ENCODE results near the gene ROR1. TPM values are rescaled to one million over a fixed set of nuclear protein-coding genes. Genes with fewer than 3 reads are reported as not detected.

ROR1 gene
- total and polyA plus RNA-seq, 3 experiments from 2014 or later = not detected

GRCh38 chr1:63792152-63792551, 18.3 kb downstream of the ROR1 start:
- ChIA-PET POLR2A (no interaction called here), CTCF (no interaction called here)
- Histone ChIP-seq H3K27ac (ENCODE audit: low read depth, low read length) (no peak overlapping the region), H3K36me3 (ENCODE audit: insufficient read depth, low read length) (no peaks in the 10 kb centered on the region), H3K27me3 (ENCODE audit: insufficient read depth, low read length, poor library complexity, severe bottlenecking) (no peaks in the 10 kb centered on the region), H3K4me1 (ENCODE audit: insufficient read depth, low read length) (no peaks in the 10 kb centered on the region), H3K4me3 (ENCODE audit: low read length) (no peak overlapping the region), H3K9me3 (ENCODE audit: low read length) (no peaks in the 10 kb centered on the region)
- no peak for DNase-seq
- H3K27me3 Mint-ChIP-seq = peaks cover 0 to 24% of the 10 kb centered on the region in 2 donors
- H3K4me3 Mint-ChIP-seq = no peak overlapping the region
- H3K4me1 Mint-ChIP-seq = no peaks in the 10 kb centered on the region
- no peaks in the 10 kb centered on the region for H3K36me3 Mint-ChIP-seq
- H3K9me3 Mint-ChIP-seq = no peaks in the 10 kb centered on the region
- no peak overlapping the region for H3K27ac Mint-ChIP-seq

DNA sequence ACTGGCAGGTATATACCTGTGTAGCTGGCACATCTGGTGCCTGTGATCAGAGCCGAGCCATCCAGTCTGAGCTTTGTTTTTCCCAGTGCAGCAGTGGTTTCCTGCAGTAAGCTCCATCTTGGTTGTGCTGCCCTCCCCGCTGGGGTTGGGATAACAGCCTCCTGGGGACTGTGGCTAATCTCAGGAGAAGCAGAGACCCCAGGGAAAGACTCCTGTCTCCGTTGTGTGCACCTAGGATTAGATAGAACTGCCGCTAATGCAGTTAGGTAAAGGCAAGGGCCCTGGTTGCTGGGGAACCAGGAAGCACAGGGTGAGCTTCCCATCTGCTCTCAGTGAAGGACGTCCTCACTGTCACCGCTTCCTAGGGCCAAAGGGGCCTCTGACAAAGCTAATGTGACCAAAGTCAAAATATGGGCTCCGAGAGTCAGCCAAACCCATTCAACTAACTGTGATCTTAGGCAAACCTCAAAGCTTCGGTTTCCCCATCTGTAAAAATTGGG, 20.0 kb downstream of the ROR1 start:
- no peak overlapping the region for H3K27ac ChIP-seq (ENCODE audit: low read depth, low read length)
- no peaks in the 10 kb centered on the region for H3K9me3 Mint-ChIP-seq
- H3K9me3 ChIP-seq (ENCODE audit: low read length) = no peaks in the 10 kb centered on the region
- ChIA-PET POLR2A (no interaction called here), CTCF (no interaction called here)
- no peak overlapping the region for H3K4me3 Mint-ChIP-seq
- H3K27me3 Mint-ChIP-seq = peaks cover 0 to 30% of the 10 kb centered on the region in 2 donors
- no peaks in the 10 kb centered on the region for H3K36me3 Mint-ChIP-seq
- no peaks in the 10 kb centered on the region for H3K4me1 ChIP-seq (ENCODE audit: insufficient read depth, low read length)
- H3K36me3 ChIP-seq (ENCODE audit: insufficient read depth, low read length) = no peaks in the 10 kb centered on the region
- H3K27ac Mint-ChIP-seq = no peak overlapping the region
- H3K4me3 ChIP-seq (ENCODE audit: low read length) = no peak overlapping the region
- no peaks in the 10 kb centered on the region for H3K4me1 Mint-ChIP-seq
- no peak for DNase-seq
- no peaks in the 10 kb centered on the region for H3K27me3 ChIP-seq (ENCODE audit: insufficient read depth, low read length, poor library complexity, severe bottlenecking)

DNA sequence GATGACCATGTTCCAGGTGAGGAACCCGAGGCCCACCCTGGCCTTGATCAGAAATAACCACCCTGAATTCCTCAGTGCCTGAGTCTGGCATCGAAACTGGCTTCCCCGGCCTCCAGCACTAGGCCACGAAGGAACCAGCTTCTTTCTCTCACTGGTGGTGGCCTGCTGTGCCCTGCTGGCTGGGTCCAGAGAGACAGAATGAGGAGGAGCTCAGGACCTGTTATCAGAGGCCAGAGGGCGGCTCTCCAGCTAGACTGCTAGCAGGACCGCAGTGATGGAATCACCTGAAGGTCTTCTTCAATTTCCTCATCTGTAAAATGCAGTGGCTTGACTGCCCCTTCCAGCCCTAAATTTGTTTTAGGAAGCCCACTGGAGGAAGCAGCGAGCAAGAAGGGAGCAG, 20.5 kb downstream of the ROR1 start:
- Histone ChIP-seq H3K4me1 (ENCODE audit: insufficient read depth, low read length) (no peaks in the 10 kb centered on the region), H3K27ac (ENCODE audit: low read depth, low read length) (no peak overlapping the region), H3K27me3 (ENCODE audit: insufficient read depth, low read length, poor library complexity, severe bottlenecking) (no peaks in the 10 kb centered on the region), H3K4me3 (ENCODE audit: low read length) (no peak overlapping the region), H3K36me3 (ENCODE audit: insufficient read depth, low read length) (no peaks in the 10 kb centered on the region), H3K9me3 (ENCODE audit: low read length) (no peaks in the 10 kb centered on the region)
- Mint-ChIP-seq H3K9me3 (no peaks in the 10 kb centered on the region), H3K4me1 (no peaks in the 10 kb centered on the region), H3K4me3 (no peak overlapping the region), H3K27ac (no peak overlapping the region), H3K27me3 (peaks cover 0 to 27% of the 10 kb centered on the region in 2 donors), H3K36me3 (no peaks in the 10 kb centered on the region)
- ChIA-PET CTCF (no interaction called here), POLR2A (no interaction called here)
- DNase-seq = no peak

- Histone ChIP-seq H3K27ac (ENCODE audit: low read depth, low read length) (no peak overlapping the region), H3K27me3 (ENCODE audit: insufficient read depth, low read length, poor library complexity, severe bottlenecking) (no peaks in the 10 kb centered on the region), H3K36me3 (ENCODE audit: insufficient read depth, low read length) (no peaks in the 10 kb centered on the region), H3K4me3 (ENCODE audit: low read length) (no peak overlapping the region), H3K4me1 (ENCODE audit: insufficient read depth, low read length) (no peaks in the 10 kb centered on the region), H3K9me3 (ENCODE audit: low read length) (no peaks in the 10 kb centered on the region)
- Mint-ChIP-seq H3K9me3 (no peaks in the 10 kb centered on the region), H3K4me1 (no peaks in the 10 kb centered on the region), H3K4me3 (no peak overlapping the region), H3K27ac (no peak overlapping the region), H3K27me3 (peaks cover 2 to 28% of the 10 kb centered on the region in 2 donors), H3K36me3 (no peaks in the 10 kb centered on the region)
- POLR2A ChIA-PET = no interaction called here
- no peak for DNase-seq
- CTCF ChIA-PET = interaction anchor here (1.4 kb wide), 1 partner anchor 18 kb away, joined by 4 read pairs; no protein-coding TSS in a partner anchor
Measured at GRCh38 chr1:63794939-63795378, 21.1 kb downstream of the ROR1 start.

GRCh38 chr1:63795455-63795854, 21.6 kb downstream of the ROR1 start:
- H3K4me1 Mint-ChIP-seq = no peaks in the 10 kb centered on the region
- no peak overlapping the region for H3K27ac Mint-ChIP-seq
- H3K4me1 ChIP-seq (ENCODE audit: insufficient read depth, low read length) = no peaks in the 10 kb centered on the region
- no peak overlapping the region for H3K27ac ChIP-seq (ENCODE audit: low read depth, low read length)
- no peaks in the 10 kb centered on the region for H3K9me3 ChIP-seq (ENCODE audit: low read length)
- H3K4me3 Mint-ChIP-seq = no peak overlapping the region
- H3K36me3 ChIP-seq (ENCODE audit: insufficient read depth, low read length) = no peaks in the 10 kb centered on the region
- ChIA-PET POLR2A (no interaction called here), CTCF (interaction anchor here (1.4 kb wide), 1 partner anchor 18 kb away, joined by 4 read pairs; no protein-coding TSS in a partner anchor)
- no peak for DNase-seq
- no peaks in the 10 kb centered on the region for H3K36me3 Mint-ChIP-seq
- H3K27me3 Mint-ChIP-seq = peaks cover 2 to 30% of the 10 kb centered on the region in 2 donors
- no peaks in the 10 kb centered on the region for H3K27me3 ChIP-seq (ENCODE audit: insufficient read depth, low read length, poor library complexity, severe bottlenecking)
- no peak overlapping the region for H3K4me3 ChIP-seq (ENCODE audit: low read length)
- H3K9me3 Mint-ChIP-seq = no peaks in the 10 kb centered on the region

DNA sequence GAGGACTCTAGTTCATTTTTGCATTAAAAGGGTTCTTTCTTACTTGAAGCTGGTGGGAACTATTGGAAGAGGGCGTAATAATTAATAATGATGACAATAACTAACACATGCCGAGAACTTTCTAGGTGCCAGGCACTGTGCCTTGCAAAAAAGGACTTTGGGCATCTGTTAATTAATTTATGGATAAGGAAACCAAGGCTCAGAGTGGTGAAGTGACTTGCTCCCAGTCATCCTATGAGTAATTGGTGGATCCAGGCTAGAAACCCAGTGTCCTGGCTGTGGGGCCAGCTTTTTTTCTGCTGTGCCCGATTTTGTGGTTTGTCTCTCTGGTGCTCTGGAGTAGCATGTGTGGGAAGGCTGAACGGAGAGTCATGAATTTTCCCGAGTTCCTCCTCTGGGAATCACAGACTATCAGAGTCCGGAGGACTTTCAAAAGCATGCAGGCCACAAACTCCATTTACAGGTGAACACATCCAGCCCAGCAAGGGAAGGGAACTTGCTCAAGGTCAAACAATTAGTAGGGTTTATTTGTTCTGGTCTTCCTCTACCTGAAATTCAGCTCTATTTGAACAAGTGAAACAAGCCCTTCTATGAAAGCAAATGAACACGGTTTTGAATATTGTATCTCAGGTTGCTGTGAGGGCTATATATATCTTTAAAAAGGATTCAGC, 23.4 kb downstream of the ROR1 start:
- Histone ChIP-seq H3K36me3 (ENCODE audit: insufficient read depth, low read length) (no peaks in the 10 kb centered on the region), H3K9me3 (ENCODE audit: low read length) (no peaks in the 10 kb centered on the region), H3K27ac (ENCODE audit: low read depth, low read length) (no peak overlapping the region), H3K4me3 (ENCODE audit: low read length) (no peak overlapping the region), H3K27me3 (ENCODE audit: insufficient read depth, low read length, poor library complexity, severe bottlenecking) (no peaks in the 10 kb centered on the region), H3K4me1 (ENCODE audit: insufficient read depth, low read length) (no peaks in the 10 kb centered on the region)
- Mint-ChIP-seq H3K9me3 (no peaks in the 10 kb centered on the region), H3K36me3 (no peaks in the 10 kb centered on the region), H3K4me3 (no peak overlapping the region), H3K27ac (no peak overlapping the region), H3K4me1 (no peaks in the 10 kb centered on the region), H3K27me3 (peaks cover 5 to 18% of the 10 kb centered on the region in 2 donors)
- no peak for DNase-seq
- POLR2A ChIA-PET = no interaction called here
- CTCF ChIA-PET = no interaction called here

DNA sequence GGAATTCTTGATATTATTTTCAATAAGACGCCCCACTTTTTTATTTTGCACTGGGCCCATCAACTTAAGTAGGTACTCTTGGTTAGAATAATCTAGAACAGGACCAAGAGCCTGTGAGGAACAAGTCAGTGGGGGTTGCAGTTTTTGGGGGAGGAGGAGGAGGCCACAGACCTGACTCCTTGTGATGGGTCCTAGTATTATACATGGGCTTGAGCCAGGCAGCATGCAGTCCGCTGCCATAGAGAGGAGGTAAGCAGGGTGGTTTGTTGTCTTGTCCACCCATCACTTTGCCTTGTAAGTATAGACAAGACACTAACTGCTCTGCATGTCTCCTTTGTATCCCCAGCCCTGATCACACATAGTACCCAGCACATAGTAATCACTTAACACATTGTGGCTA, 24.5 kb downstream of the ROR1 start:
- Histone ChIP-seq H3K4me1 (ENCODE audit: insufficient read depth, low read length) (no peaks in the 10 kb centered on the region), H3K27me3 (ENCODE audit: insufficient read depth, low read length, poor library complexity, severe bottlenecking) (no peaks in the 10 kb centered on the region), H3K4me3 (ENCODE audit: low read length) (no peak overlapping the region), H3K27ac (ENCODE audit: low read depth, low read length) (no peak overlapping the region), H3K36me3 (ENCODE audit: insufficient read depth, low read length) (no peaks in the 10 kb centered on the region), H3K9me3 (ENCODE audit: low read length) (no peaks in the 10 kb centered on the region)
- no peak overlapping the region for H3K4me3 Mint-ChIP-seq
- H3K4me1 Mint-ChIP-seq = no peaks in the 10 kb centered on the region
- DNase-seq = no peak
- no peak overlapping the region for H3K27ac Mint-ChIP-seq
- no peaks in the 10 kb centered on the region for H3K36me3 Mint-ChIP-seq
- no peaks in the 10 kb centered on the region for H3K9me3 Mint-ChIP-seq
- ChIA-PET CTCF (no interaction called here), POLR2A (no interaction called here)
- H3K27me3 Mint-ChIP-seq = peaks cover 5 to 18% of the 10 kb centered on the region in 2 donors

GRCh38 chr1:63799307-63799706, 25.5 kb downstream of the ROR1 start:
- no peak for DNase-seq
- H3K9me3 Mint-ChIP-seq = no peaks in the 10 kb centered on the region
- H3K27me3 Mint-ChIP-seq = peaks cover 5 to 22% of the 10 kb centered on the region in 2 donors
- no peaks in the 10 kb centered on the region for H3K36me3 Mint-ChIP-seq
- Histone ChIP-seq H3K4me1 (ENCODE audit: insufficient read depth, low read length) (no peaks in the 10 kb centered on the region), H3K4me3 (ENCODE audit: low read length) (no peak overlapping the region), H3K36me3 (ENCODE audit: insufficient read depth, low read length) (no peaks in the 10 kb centered on the region), H3K9me3 (ENCODE audit: low read length) (no peaks in the 10 kb centered on the region), H3K27me3 (ENCODE audit: insufficient read depth, low read length, poor library complexity, severe bottlenecking) (no peaks in the 10 kb centered on the region), H3K27ac (ENCODE audit: low read depth, low read length) (no peak overlapping the region)
- ChIA-PET CTCF (no interaction called here), POLR2A (no interaction called here)
- H3K4me1 Mint-ChIP-seq = no peaks in the 10 kb centered on the region
- H3K4me3 Mint-ChIP-seq = no peak overlapping the region
- H3K27ac Mint-ChIP-seq = no peak overlapping the region

Measured in CD8-positive, alpha-beta memory T cell (primary cell).